HG02798 (cell line): ENCODE measurements around the gene TLCD5.

ENCODE experiments used
- ATAC-seq: cut with Tn5 transposase; IDR thresholded peaks from one replicate; pipeline ENCODE4 v1.9.1; 2021; ENCODE audit warnings: mild to moderate bottlenecking; ENCODE audit not compliant: unreplicated experiment, poor library complexity

TLCD5 gene

DNA sequence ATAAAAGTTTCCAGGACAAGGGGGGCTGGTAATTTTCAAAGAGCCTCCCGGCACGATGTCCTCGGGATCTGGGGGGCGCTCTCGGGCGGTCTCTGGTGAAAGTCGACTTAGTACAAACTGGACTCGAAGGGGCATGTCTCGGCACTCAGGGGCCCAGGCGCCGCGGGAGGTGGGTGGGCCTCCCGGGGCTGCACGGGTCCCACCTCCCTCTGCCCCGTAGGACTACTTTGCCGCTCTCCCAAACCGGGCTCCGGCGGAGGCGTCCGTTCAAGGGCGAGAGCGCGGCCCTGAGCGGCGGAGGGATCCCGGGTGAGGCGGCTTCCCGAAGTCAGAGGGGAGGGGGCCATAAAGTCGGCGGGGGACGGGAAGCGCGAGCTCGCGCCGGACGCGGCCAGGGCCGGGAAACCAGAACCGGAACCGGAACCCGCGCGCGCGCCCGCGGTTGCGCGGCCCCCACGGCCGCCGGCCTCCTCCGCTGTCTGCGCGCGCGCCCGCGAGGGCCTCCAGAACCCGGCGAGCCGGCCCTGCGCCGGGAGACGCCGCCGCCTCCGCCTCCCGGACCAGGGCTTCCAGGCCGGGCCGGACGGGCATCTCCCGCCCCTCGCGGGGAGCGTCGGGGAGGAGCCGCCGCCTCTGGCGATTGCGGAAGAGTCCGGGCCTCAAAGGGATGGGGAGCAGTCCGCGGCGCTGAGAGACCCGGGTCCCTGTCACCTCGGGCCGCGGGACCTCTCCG, 11.0 kb downstream of the TLCD5 start, which contains the start of gene ARHGEF12:
Gene ARHGEF12 (plus strand): TSS at position 506 of the 733 bp plus-strand sequence. CDS start 831 bp downstream, outside the sequence.
- ATAC-seq = peak; percentile 75

DNA sequence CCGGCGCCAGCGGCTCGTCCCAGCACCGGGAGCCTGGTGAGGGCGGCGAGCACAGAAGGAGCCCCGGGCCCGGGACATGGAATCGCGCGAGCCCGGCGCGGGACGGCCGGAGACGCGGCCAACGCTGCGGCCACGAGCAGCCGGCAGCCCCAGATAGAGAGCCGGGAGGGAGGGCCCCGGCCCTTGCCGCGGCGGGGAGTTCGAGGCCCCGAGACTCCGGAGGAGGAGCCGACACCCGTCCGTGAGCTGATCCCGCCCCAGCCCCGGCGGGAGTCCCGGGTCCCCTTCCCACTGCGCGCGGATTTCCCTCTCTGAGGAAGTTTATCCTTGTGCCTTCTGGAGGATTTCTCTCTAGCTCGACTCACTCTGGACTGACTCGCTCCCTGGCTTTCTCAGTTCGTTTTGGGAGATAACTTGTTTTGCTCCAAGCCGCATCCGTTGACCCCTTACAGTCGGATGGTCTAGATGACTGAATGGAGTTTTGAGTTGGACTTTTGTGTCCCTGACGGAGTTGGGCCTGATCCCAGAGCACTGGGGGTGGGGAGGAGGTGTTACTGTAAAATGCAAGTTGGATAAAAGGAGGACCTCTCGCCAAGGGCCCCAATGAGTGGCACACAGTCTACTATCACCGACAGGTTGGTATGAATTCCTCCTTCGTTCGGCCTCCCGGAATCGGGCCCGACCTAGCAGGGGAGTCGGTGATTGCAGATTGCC, 11.7 kb downstream of the TLCD5 start:
- ATAC-seq = peak; percentile 38

DNA sequence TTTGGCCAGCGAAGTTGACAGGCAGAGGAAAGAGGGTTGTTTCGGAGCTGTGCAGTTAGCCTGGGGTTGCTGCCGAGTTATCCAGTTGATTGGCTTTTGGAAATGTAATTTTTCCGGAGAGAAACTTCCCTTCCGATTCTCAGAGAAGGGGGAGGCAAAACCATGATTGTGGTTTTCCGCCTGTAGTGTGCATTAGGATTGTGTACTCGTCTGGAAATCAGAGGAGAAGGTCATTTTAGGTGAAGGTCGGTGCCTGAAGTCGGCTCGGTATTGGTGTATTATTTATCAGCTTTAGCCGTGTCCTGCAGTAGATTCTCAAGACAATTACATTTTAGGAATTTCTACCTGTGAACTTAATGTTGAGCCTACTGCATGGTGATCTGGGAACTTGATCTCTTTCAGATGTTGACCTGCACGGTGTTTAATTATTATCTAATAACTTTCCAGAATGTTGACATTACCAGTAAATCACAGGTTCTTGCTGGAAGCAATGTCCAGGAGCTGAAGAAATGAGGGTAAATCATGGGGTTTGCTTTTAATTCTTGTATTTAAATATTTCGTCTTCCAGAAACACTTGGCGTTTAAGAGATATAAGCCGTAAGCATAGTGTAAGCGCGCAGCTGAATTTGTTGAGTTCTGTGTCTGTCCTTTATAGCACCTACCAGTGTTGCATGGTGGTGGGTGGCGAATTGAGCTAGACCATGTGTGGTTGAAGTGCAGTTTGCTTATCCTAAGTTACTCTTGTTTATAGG, 12.4 kb downstream of the TLCD5 start:
- ATAC-seq = no peak

DNA sequence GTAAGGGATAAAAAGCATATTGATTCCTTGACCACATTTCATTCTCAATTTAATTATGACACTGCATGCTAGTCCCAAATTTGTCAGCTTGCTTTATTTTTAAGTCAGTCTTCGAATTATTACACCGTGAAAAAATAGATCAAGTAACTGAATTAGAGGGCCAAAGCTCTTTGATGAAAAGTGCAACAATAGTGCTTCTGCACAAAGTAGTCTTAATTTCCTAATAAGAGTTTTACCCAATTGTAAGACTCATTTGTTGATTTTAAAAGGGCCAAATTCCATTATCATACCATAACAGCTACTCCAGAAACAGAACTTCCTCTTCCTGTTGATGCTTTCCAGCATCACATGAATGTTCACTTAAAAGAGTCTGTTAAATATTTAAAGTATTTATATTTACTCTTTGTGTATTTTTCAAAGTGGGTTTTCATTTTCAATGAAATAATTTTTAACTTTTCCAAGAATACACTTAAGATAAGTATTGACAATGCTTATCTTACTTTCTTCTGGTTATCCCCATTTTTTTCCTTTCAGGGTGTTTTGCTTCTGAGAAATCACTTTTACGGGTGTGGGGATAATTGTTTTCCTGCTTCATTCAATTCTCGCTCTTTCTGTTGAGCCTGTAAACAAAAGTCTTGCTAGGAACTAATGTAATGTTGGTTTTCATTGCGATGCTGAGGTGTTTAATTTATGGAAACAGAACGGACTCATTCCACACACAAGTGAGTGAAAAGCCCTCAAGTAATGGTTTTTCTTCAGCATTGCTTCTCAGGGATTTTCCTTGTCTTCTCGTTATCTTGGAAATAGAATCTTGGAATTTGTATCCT, 13.2 kb downstream of the TLCD5 start:
- no peak for ATAC-seq

DNA sequence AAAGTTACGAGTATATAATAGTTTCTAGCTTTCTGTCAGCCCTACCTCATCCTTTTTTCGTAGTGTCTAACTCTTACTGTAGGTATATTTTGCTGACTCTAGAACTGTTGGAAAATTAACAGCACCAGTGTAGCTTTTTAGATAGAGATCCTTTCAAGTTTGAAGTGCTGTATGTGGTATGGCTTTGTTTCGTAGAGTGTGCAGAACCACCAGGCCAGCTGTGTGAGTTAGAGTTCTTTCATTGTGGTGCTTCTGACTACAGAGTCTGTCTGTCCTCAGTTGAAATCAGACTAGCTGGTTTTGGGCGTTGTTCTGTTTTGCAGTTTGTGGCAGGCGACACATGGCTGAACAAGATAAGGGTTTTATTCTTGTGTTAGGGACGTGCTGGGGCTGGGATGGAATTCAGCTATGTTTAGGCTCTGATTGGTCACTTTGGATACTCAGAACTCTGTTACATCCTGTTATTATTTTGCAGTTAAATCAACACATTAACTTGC, 14.3 kb downstream of the TLCD5 start:
- ATAC-seq = no peak

DNA sequence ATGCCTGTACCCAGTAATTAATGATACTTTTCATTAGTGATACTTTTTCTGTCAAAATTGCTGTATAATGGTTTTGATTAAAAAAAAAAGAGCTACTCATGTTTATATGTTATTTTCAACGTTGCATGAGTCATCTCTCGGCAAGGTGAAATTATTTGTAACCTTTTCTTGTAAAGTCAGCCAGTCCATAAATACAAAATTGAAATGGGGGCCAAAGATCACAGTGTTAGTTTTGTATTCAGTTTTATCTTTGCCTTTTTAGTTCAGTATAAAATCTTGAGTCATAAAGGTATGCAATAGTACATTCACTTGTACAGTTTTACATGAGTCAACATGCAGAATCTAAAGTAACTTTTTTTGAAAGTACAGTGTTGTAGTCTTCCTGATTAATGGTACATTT, 15.4 kb downstream of the TLCD5 start:
- ATAC-seq = no peak

DNA sequence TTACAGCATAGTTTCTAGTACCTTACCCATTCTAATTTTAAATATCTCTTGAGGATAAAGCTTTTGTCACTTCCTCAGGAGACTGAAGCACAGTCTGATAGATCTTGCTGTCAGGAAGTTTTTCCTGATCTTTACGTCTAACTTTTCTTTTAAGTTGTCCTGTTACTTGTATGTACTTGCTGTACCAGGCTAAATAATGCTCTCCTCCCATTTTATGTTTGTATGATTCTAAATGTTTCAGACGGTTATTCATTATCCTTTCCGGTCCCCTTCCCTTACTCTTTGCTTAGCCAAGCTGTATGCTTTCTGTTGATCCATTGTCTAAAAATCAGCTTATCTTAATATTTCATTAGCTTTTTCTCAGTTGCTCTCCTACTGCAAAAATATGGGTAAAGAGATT, 17.1 kb downstream of the TLCD5 start:
- ATAC-seq = no peak

DNA sequence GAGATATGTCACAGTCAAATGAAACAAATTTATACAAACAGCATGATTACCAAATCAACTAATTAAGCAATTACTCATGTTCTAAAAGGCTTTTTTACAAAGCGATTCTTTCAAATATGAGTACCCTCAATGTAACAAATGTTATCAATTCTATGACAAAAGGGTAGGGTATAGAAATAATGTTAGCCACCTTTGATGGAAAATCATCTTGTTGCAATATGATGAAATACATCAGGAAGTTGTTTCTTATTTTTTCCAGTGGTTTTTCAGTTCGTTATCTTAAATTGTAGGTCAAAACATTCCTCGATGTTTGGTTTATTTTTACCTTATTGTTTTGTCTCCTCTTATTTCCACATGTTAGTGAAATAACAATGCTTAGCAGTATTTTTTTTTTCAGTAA, 17.6 kb downstream of the TLCD5 start:
- no peak for ATAC-seq

DNA sequence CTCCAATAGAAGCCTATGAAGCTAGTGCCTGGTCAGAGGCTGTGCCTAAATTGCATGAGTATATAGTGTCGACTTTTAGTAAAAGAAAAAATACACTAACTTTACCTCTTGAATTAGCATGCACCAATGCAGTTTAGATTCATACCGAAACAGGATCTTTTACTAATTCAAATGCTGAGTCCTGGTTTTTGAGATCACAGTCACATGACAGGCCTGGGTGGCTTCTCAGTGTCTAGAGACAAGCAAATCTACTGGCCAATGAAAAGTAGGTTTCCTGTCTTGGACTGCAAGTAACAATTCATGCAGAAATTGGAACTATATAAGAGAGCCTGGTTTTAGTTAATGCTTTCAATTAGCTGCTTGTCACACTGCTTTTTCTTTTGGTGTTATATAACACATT, 18.3 kb downstream of the TLCD5 start:
- ATAC-seq = peak; percentile 53

DNA sequence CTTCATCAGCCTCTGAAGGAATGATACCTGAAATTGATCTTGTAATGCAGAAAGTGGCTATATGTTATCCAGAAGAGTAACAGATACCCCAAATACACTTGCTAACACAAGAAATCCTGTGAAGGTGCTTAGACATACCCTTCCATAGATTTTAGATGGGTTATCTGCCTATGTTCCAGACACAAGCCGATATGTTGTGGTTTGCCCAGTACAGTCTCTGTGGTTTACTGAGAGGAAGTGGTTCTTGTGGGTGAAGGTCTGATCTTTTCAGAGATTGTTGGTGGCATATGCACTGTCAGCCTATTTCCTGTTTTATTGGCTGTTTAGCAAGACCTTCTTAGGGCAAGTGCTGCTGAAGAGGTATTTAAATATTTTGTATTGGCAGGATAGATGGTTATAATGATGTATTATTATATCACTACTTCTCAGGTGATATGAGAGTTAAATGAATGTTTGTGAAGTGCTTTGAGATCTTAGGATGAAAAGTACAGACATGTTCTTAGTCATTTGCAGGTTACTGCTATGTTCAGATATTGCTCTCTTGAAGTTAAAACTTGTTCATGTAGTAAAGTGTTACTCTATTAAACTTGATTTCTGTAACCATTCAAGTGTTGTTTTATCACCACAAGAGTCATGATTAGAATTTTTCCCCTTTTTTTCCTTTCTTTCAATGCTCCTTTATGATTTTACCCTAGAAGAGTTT, 19.4 kb downstream of the TLCD5 start:
- ATAC-seq = peak; percentile 92

DNA sequence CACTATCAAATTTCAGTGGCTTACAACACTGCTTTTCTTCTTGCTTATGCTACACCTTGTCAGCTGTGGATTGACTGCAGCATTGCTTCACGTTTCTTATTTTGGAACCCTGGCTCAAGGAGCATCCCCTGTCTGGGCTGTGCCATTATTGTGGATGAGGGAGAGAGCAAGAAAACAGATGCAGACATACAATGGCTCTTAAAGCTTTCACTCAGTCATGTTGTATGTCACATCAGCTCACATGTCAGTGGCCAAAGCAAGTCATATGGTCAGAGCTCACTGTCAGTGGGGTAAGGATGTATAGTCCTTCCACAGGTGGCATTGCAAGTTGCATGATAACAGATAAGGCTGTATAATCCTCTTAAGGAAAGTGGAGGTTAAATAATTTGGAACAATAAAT, 21.1 kb downstream of the TLCD5 start:
- no peak for ATAC-seq

DNA sequence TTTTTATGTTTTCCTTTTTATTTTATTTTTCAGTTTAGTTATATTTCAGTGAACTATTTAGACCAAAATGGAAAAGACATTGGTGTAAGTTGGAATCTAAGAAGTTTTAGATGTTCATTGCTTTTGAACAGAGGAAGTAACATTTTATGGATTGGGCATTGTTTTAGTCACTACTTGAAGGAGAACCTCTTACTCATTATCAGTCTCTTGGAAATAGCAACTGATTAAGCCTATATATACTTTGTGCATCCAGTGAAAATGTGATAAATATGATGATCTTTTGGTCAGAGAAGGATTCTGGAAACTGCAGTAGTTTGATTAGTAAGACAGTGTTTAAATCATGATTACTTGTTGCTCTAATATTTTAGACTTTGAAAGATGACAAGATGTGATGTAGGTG, 25.5 kb downstream of the TLCD5 start:
- ATAC-seq = no peak

DNA sequence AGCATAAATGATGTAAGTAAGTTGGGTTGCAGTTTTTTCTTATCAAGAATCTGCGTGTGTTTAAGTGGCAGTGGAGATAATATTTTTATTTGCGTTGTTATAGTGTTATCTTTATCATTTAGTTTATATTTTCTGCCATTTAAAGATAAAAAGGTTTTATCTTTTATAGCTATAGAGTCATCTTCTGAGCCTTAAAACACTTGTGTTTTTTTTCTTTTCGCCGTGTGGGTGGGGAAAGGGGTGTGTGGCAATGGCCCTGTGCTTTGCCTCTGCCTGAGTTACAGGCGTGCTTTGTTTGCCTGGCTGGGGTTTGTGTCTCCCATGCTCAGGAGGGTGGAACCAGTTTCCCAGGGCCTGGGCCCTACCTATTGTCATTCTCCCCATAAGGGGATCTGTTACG, 27.3 kb downstream of the TLCD5 start:
- ATAC-seq = no peak

DNA sequence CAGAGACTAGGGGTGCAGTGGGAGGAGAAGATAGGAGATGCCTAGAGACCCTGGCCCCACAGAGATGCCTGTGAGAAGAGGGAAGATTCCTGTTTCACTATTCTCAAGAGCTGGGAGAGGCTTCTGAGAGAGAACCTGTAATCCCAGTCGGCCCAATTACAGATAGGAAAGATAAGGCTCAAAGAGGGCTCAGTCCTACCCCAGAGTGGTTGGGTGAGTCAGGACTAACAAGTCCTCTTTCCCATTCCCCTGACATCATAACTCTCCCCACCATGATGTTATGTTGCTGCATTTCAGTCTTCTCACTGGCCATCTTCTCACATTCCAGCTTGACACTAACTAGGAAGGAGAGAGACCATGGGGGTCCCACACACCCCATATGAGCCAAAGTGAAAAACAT, 29.0 kb downstream of the TLCD5 start:
- no peak for ATAC-seq

DNA sequence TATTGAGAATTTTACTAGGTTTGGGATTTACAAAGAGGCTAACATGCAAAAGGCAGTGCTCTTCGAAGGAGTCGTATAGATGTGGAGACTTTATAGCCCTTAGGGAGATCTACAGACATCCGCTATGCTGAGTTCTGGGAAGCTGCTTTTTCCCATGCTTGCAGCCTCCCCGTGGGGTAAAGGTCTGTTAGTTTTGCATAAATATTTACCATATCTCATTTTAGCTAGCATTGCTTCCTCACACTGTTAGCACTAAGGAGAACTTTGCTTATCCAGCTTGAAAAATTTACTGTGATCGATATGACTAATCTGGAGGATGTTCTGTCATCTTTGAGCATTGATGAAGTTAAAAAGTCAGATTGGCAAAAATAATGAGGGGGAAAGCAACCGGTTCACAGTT, 29.7 kb downstream of the TLCD5 start:
- no peak for ATAC-seq

DNA sequence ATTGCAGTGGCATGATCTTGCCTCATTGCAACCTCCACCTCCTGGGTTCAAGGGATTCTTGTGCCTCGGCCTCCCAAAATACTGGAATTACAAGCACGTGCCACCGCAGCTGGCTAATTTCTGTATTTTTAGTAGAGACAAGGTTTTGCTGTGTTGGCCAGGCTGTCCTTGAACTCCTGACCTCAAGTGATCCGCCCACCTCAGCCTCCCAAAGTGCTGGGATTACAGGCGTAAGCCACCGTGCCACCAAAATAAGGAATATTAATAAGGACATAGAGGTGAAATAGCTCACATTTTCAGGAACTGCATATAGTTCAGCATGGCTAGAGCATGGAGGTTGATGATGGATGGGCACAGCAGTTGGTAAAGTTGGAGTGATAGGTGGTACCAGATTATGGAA, 32.5 kb downstream of the TLCD5 start:
- ATAC-seq = no peak

DNA sequence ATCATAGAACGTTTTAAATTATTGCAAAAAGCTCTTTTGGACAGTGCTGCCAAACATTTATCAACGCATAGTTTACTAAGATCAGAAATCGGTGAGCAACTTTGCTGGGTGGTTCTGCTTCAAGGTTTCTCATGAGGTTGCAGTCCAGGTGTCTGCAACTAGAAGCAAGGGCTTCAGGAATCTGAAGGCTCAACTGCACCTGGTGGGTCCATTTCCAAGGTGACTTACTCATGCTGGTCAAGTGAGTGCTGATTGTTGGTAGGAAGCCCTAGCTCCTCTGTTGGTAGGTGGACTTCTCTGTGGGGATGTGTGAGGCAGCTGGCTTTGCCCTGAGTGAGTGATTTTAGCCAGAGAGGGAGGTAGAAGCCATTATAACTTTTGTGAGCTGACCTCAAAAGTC, 33.6 kb downstream of the TLCD5 start:
- ATAC-seq = no peak

DNA sequence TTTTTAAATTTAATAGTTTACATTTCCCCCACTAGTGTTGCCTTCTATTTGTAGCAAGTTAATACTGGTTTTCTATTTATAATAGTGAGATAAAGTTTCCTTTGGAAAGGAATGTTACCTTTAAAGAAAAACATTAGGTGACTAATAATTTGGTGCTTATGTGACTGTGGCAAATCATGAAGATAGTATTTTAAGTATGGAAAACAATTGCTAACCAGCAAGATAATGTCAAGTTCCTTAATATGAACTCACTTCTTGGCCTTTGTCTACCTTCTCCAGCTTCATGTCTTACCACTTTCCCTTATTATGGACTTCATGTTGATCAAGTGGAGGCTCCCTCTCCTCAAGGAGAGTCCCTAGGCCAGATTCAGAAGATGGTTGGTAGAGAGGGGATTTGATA, 38.3 kb downstream of the TLCD5 start:
- no peak for ATAC-seq

DNA sequence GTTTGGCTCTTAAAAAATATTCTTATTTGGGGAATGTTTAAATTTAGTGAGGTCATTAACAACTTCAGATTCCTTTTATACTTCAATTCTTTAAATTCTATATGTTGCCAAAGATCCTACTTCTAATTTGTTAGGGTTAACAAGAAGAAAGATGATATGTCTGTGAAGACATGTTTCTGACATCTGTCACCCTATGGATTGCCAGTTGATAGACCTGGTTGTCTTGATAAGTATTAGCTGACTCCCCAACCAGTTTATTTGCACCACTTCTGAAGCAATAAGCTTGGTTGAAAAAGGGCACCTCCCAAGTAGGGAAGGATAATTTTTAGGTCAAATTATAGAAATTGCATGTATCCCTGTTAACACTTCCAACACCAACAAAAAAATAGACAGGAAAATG, 40.4 kb downstream of the TLCD5 start:
- no peak for ATAC-seq

DNA sequence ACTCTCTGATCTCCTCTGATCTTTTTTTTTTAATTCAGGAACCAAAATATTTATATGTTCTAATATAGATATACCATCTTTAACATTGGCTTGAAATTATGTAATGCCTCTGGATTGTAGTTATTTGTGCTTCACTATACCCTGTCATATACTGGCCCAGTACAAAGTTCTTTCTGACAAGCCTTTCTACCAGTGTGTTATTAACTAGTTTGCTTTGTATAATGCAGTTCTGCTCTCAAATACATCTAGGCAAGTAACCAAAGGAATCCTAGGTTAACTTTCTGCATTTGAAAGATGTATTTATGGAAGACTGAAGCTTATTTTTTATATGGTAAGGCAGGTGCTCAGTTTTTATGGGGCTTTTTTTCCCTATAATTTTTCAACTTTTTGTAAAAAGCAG, 47.2 kb downstream of the TLCD5 start:
- no peak for ATAC-seq
